HG02678 (cell line): ENCODE results near the gene PI4KA.

Source experiments
- ATAC-seq: cut with Tn5 transposase; IDR thresholded peaks from one replicate; pipeline ENCODE4 v1.9.1; 2021; ENCODE audit warnings: mild to moderate bottlenecking, moderate library complexity; ENCODE audit not compliant: unreplicated experiment

Gene PI4KA

GRCh38 chr22:20819471-20819870, 39.1 kb downstream of the PI4KA start:
- no peak for ATAC-seq

- ATAC-seq = no peak
Observed at GRCh38 chr22:20818471-20818870, 40.1 kb downstream of the PI4KA start.

- ATAC-seq = no peak
Observed at GRCh38 chr22:20816559-20816958, 42.1 kb downstream of the PI4KA start.

- no peak for ATAC-seq
Observed at GRCh38 chr22:20815477-20816050, 43.0 kb downstream of the PI4KA start.

GRCh38 chr22:20814221-20814808, 44.3 kb downstream of the PI4KA start:
- no peak for ATAC-seq

GRCh38 chr22:20813056-20813455, 45.6 kb downstream of the PI4KA start:
- no peak for ATAC-seq

GRCh38 chr22:20811971-20812660, 46.5 kb downstream of the PI4KA start:
- no peak for ATAC-seq

GRCh38 chr22:20811171-20811570, 47.4 kb downstream of the PI4KA start:
- ATAC-seq = no peak

DNA sequence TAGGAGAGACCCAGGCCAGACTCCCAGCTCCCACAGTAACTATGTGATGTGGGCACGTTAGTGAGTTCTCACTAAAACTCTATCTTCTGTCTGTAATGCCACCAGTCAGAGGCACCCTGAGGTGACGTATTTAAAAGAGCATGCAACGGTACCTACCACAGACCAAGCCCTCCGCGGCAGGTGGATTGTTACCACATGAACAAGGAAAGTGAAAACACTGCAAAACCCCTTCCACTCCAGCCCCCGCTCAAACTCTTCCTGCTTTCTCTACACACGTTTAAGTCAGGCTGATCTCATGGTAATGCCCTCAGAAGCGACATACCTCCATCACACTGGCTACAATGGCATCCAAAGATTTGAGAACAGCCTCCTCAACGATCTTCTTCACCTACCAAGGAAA, 48.0 kb downstream of the PI4KA start:
- ATAC-seq = no peak

DNA sequence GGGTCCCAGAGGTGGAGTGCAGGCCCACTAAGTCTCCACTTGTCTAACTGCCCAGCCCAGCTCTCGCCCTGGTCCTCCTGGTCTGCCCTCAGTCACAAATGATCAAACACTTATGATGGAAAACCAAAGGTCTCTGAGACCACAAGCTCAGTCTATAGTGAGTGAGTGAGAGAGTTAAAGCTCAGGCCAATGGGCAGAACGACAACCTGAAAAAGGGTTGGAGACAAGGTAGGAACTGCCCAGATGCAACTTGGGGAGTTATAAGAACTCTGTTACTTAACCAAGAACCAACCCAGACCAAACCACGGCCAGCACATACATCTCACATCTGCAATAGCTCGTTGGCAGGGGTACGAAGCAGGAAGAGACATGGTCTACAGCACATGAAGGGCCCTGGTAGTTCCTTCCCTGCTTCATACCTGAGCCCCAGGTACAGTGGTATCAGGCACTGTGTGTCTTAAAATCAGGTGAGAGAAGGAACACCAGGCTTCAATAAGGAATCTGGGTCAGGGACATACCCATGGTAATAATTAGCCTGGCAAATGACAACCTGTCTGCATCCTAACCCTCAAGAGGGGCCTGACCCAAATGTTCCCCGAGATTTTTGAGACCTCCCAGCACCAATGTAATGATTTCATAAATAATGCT, 48.9 kb downstream of the PI4KA start:
- no peak for ATAC-seq

GRCh38 chr22:20808844-20809243, 49.8 kb downstream of the PI4KA start:
- ATAC-seq = no peak

GRCh38 chr22:20807315-20807752, 51.3 kb downstream of the PI4KA start:
- ATAC-seq = no peak

DNA sequence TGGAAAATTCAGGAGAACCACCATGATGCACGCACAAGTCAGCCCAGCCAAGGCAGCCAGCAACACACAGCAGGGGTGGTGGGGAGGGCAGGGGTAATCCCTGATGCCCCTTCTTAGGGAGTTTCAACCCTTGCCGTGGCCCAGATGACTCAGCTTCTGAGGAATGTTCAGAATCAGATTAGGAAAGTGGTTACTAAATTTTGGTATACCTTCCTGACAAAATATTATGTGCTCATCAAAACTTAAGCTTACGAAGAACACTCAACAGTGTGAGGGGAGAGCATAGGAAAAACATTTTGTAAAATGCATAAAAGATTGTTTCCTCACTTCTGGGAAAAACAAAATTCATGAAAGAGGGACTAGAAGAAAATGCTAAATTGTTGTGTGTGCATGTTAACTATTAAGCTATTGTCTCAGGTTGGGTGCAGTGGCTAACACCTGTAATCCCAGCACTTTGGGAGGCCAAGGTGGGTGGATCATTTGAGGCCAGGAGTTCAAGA, 52.6 kb downstream of the PI4KA start:
- ATAC-seq = no peak

GRCh38 chr22:20804650-20805049, 54.0 kb downstream of the PI4KA start:
- ATAC-seq = no peak

GRCh38 chr22:20803696-20804324, 54.8 kb downstream of the PI4KA start:
- no peak for ATAC-seq

GRCh38 chr22:20802922-20803553, 55.6 kb downstream of the PI4KA start:
- no peak for ATAC-seq

GRCh38 chr22:20802452-20802851, 56.2 kb downstream of the PI4KA start:
- no peak for ATAC-seq

DNA sequence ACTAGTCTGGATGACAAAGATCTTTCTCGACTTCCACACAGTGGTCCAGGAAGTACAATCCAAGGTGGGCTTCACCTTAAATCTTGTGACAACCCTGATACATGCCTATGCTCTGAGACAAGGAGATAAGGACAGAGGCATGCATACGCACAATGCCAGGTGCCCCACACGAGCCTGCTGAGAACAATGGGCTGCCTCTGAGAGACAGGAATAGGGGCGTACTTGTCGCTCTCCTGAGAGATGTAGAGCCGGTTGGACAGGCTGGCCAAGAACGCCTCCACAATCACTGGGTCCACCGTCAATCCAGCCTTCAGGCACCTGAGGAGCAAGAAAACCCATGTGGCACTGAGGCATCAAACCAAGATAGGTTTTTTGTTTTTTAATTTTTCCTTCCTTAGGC, 59.2 kb downstream of the PI4KA start:
- ATAC-seq = no peak

DNA sequence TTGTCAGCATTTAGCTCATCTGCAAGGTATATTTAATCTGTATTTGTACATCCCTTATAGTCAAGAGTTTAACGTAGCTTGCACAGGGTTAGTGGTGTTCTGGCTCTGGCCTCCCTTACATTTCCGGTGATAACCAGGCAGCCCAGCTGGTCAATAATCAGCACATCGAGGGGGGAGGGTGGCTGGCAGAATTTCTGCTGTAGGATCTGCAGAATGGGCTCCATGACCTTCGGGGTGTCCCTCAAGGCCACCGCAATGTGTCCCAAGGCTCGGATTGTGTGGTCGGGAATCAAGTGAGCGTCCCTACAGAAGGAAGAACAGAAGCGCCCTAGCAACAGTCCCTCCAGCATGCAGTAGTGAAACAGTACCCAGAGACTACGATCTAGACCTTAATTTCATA, 59.6 kb downstream of the PI4KA start:
- ATAC-seq = no peak

DNA sequence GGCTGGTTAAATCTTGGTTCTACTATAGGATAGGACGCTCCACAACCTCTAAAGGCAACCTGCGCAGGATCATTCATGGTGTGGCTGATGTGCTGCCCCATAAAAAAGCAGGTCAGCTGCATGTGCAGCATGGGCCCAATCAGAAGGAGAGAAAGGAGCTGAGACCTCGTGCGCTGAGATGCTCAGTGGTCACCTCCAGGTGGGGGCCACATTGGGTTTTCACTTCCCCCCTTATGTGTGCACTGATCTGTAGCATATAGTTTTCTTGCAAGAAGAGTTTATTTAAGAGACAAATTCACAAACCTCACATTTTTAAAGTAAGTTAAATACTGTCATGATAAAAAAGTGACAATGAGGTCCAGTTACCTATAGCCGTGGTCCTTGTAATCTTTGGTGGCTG, 60.4 kb downstream of the PI4KA start:
- ATAC-seq = no peak

DNA sequence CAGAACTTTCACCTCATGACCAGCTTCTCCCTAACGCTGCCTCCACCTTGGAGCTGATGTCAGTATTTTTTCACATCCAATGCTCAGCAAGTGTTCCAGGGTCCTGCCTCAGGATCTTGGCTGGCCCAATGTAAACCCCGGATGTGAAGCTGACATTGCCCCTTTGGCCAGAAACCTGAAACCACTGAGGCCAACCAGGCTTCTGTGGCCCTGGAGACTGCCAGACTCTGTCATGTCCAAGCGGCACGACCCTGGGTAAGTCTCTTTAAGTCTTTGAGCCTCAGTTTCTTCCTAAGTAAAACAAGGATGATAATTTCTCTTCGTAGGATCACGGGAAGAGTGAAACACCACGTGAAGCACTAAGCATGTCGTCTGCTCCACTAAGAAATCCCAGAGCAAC, 61.9 kb downstream of the PI4KA start:
- ATAC-seq = no peak
